Astrocyte (in vitro differentiated cells and primary cell): ENCODE results near the gene CLEC18C. TPM values are rescaled to one million over a fixed set of nuclear protein-coding genes. Genes with fewer than 3 reads are reported as not detected.
"Not testable (repeated sequence)": the region's sequence is repeated elsewhere in the genome, so short reads cannot be mapped to it uniquely, and the experiment has no call there.

ENCODE experiments used
- DNase-seq: peaks from one replicate; pipeline ENCODE4 v3.0.0-alpha.2; 2010; ENCODE audit warnings: low read depth
- FAIRE-seq: peaks from 2 replicates; lab custom pipeline; 2011; peaks lifted over from hg19 to GRCh38; lab: Jason Lieb, UNC
- H2AFZ ChIP-seq: 2 replicates; pipeline ENCODE4 v1.6.0; 2012; ENCODE audit warnings: low read depth, low read length, inconsistent platforms
- H3K27ac ChIP-seq: 2 replicates; pipeline ENCODE4 v1.5.1; 2011; ENCODE audit warnings: low read depth, low read length, inconsistent platforms
- H3K27me3 ChIP-seq: 2 replicates; pipeline ENCODE4 v1.6.0; 2011; ENCODE audit warnings: low read length, inconsistent platforms; ENCODE audit not compliant: insufficient read depth
- H3K36me3 ChIP-seq: 2 replicates; pipeline ENCODE4 v1.5.1; 2011; ENCODE audit warnings: low read length, inconsistent platforms; ENCODE audit not compliant: insufficient read depth
- H3K4me1 ChIP-seq: 2 replicates; pipeline ENCODE4 v1.5.1; 2011; ENCODE audit warnings: low read length, inconsistent platforms; ENCODE audit not compliant: insufficient read depth
- H3K4me2 ChIP-seq: 2 replicates; pipeline ENCODE4 v1.6.0; 2012; ENCODE audit warnings: low read length, inconsistent platforms
- H3K4me3 ChIP-seq: 2 replicates; pipeline ENCODE4 v1.5.1; 2011; ENCODE audit warnings: low read depth, mild to moderate bottlenecking, low read length, inconsistent platforms; ENCODE audit not compliant: insufficient read depth
- H3K79me2 ChIP-seq: 2 replicates; pipeline ENCODE4 v1.6.0; 2012; ENCODE audit warnings: mild to moderate bottlenecking, low read length, inconsistent platforms; ENCODE audit not compliant: insufficient read depth
- H3K9ac ChIP-seq: 2 replicates; pipeline ENCODE4 v1.6.0; 2012; ENCODE audit warnings: mild to moderate bottlenecking, low read length, inconsistent platforms
- H3K9me3 ChIP-seq: 2 replicates; pipeline ENCODE4 v1.5.1; 2012; ENCODE audit warnings: low read depth, mild to moderate bottlenecking, low read length, inconsistent platforms; ENCODE audit not compliant: insufficient read depth
- H4K20me1 ChIP-seq: 2 replicates; pipeline ENCODE4 v1.6.0; 2012; ENCODE audit warnings: low read length, inconsistent platforms; ENCODE audit not compliant: insufficient read depth
- H3K27ac Mint-ChIP-seq: one replicate; pipeline ENCODE4 v1.8.0; 2021; ENCODE audit warnings: mild to moderate bottlenecking, mixed read lengths; ENCODE audit not compliant: unreplicated experiment
- H3K27me3 Mint-ChIP-seq: one replicate; pipeline ENCODE4 v1.8.0; 2021; ENCODE audit warnings: low read depth, mixed read lengths; ENCODE audit not compliant: unreplicated experiment
- H3K36me3 Mint-ChIP-seq: one replicate; pipeline ENCODE4 v1.8.0; 2021; ENCODE audit warnings: low read depth, mixed read lengths; ENCODE audit not compliant: unreplicated experiment
- H3K4me1 Mint-ChIP-seq: one replicate; pipeline ENCODE4 v1.8.0; 2021; ENCODE audit warnings: low read depth, mixed read lengths; ENCODE audit not compliant: unreplicated experiment
- H3K4me3 Mint-ChIP-seq: one replicate; pipeline ENCODE4 v1.8.0; 2021; ENCODE audit warnings: mild to moderate bottlenecking, moderate library complexity, mixed read lengths; ENCODE audit not compliant: unreplicated experiment
- H3K9me3 Mint-ChIP-seq: one replicate; pipeline ENCODE4 v1.8.0; 2021; ENCODE audit warnings: mild to moderate bottlenecking, mixed read lengths; ENCODE audit not compliant: unreplicated experiment
- total RNA-seq: library from RNA; stranded (reverse); gene quantifications from 2 replicates; pipeline ENCODE4 v1.2.1, GENCODE V29; 2021

Gene CLEC18C
- total RNA-seq, 1 donor from 2014 or later, result 1.4 TPM

- H3K4me1 ChIP-seq, H3K36me3 Mint-ChIP-seq, H3K4me3 ChIP-seq, DNase-seq, H3K9ac ChIP-seq, H3K27me3 ChIP-seq, H3K4me2 ChIP-seq, H3K36me3 ChIP-seq, H3K4me1 Mint-ChIP-seq, H4K20me1 ChIP-seq, H3K9me3 Mint-ChIP-seq, H3K27ac ChIP-seq, H3K4me3 Mint-ChIP-seq, H3K27ac Mint-ChIP-seq, H3K79me2 ChIP-seq, H3K27me3 Mint-ChIP-seq, H2AFZ ChIP-seq, FAIRE-seq, H3K9me3 ChIP-seq: not testable (repeated sequence)
Observed at GRCh38 chr16:70199170-70199569, 25.6 kb downstream of the CLEC18C start.

GRCh38 chr16:70200063-70200462 is 26.5 kb downstream of the CLEC18C start:
- H3K27ac Mint-ChIP-seq, H3K36me3 ChIP-seq, H3K9ac ChIP-seq, H2AFZ ChIP-seq, H4K20me1 ChIP-seq, H3K9me3 Mint-ChIP-seq, H3K4me3 ChIP-seq, H3K4me1 ChIP-seq, H3K27ac ChIP-seq, H3K4me1 Mint-ChIP-seq, FAIRE-seq, H3K9me3 ChIP-seq, DNase-seq, H3K27me3 ChIP-seq, H3K4me2 ChIP-seq, H3K27me3 Mint-ChIP-seq, H3K4me3 Mint-ChIP-seq, H3K79me2 ChIP-seq, H3K36me3 Mint-ChIP-seq: not testable (repeated sequence)

GRCh38 chr16:70203508-70203907 is 29.9 kb downstream of the CLEC18C start:
- not testable (repeated sequence) for H3K27me3 ChIP-seq, H3K4me3 ChIP-seq, H3K4me2 ChIP-seq, H3K36me3 Mint-ChIP-seq, H3K36me3 ChIP-seq, H3K27me3 Mint-ChIP-seq, H3K4me3 Mint-ChIP-seq, H4K20me1 ChIP-seq, DNase-seq, H3K27ac ChIP-seq, H2AFZ ChIP-seq, H3K27ac Mint-ChIP-seq, H3K4me1 Mint-ChIP-seq, H3K79me2 ChIP-seq, H3K9ac ChIP-seq, H3K9me3 ChIP-seq, H3K9me3 Mint-ChIP-seq, H3K4me1 ChIP-seq, FAIRE-seq

- H3K27ac ChIP-seq, H3K36me3 Mint-ChIP-seq, H3K4me3 ChIP-seq, H3K4me3 Mint-ChIP-seq, H3K79me2 ChIP-seq, H3K27me3 ChIP-seq, H3K4me2 ChIP-seq, H3K27me3 Mint-ChIP-seq, H3K27ac Mint-ChIP-seq, H3K9ac ChIP-seq, H3K9me3 ChIP-seq, H3K4me1 Mint-ChIP-seq, H4K20me1 ChIP-seq, H3K4me1 ChIP-seq, H2AFZ ChIP-seq, DNase-seq, FAIRE-seq, H3K9me3 Mint-ChIP-seq, H3K36me3 ChIP-seq: not testable (repeated sequence)
Observed at GRCh38 chr16:70204010-70204409, 30.4 kb downstream of the CLEC18C start.

- H3K4me3 ChIP-seq, H3K27me3 Mint-ChIP-seq, H3K4me3 Mint-ChIP-seq, H3K27ac ChIP-seq, H3K4me1 Mint-ChIP-seq, DNase-seq, H3K9ac ChIP-seq, H3K27me3 ChIP-seq, H2AFZ ChIP-seq, FAIRE-seq, H3K4me1 ChIP-seq, H3K79me2 ChIP-seq, H3K27ac Mint-ChIP-seq, H3K4me2 ChIP-seq, H4K20me1 ChIP-seq, H3K9me3 ChIP-seq, H3K9me3 Mint-ChIP-seq, H3K36me3 ChIP-seq: not testable (repeated sequence)
- peaks cover 13% of the 10 kb centered on the region for H3K36me3 Mint-ChIP-seq
Observed at GRCh38 chr16:70204668-70205405, 31.2 kb downstream of the CLEC18C start.

GRCh38 chr16:70206382-70206781 is 32.8 kb downstream of the CLEC18C start:
- H3K79me2 ChIP-seq, H3K27me3 Mint-ChIP-seq, H3K27ac Mint-ChIP-seq, FAIRE-seq, H4K20me1 ChIP-seq, H2AFZ ChIP-seq, H3K4me2 ChIP-seq, H3K4me1 Mint-ChIP-seq, H3K9me3 Mint-ChIP-seq, H3K4me3 Mint-ChIP-seq, H3K27me3 ChIP-seq, H3K4me3 ChIP-seq, H3K4me1 ChIP-seq, H3K9ac ChIP-seq, H3K27ac ChIP-seq, DNase-seq, H3K36me3 ChIP-seq, H3K9me3 ChIP-seq: not testable (repeated sequence)
- H3K36me3 Mint-ChIP-seq, result peaks cover 14% of the 10 kb centered on the region
